Stimulated activated naive B cell treated with anti-CD40 and anti-IgM and Interleukin-4, amounts not matched to agents 10 μg/mL and 1 μg/mL and 100 μg/mL, for 72 hours (primary cell): ENCODE measurements around the gene NIFK.
A peak's percentile ranks its signal among the peaks of the same experiment; 100 is the strongest.
"Not testable (repeated sequence)": the region's sequence is repeated elsewhere in the genome, so short reads cannot be mapped to it uniquely, and the experiment has no call there.

Experiments used
- ATAC-seq, 2 donors: fragments of 150-1000 bp; cut with Tn5 transposase; replicated peaks; 2 replicates each; pipeline ENCODE4 v1.10.0; 2021; ENCODE audit warnings: moderate library complexity in 1 of 2
- DNase-seq: peaks from one replicate; pipeline ENCODE4 v3.0.0; 2021
- H3K27ac Mint-ChIP-seq: one replicate; pipeline ENCODE4 v1.8.0; 2022; ENCODE audit warnings: mild to moderate bottlenecking, mixed read lengths
- H3K27me3 Mint-ChIP-seq, 2 donors: one replicate each; pipeline ENCODE4 v1.8.0; 2022; ENCODE audit warnings: mixed read lengths in 2 of 2
- H3K36me3 Mint-ChIP-seq, 2 donors: one replicate each; pipeline ENCODE4 v1.8.0; 2022; ENCODE audit warnings: mixed read lengths in 2 of 2, mild to moderate bottlenecking in 1 of 2
- H3K4me1 Mint-ChIP-seq, 2 donors: one replicate each; pipeline ENCODE4 v1.8.0; 2022; ENCODE audit warnings: mixed read lengths in 2 of 2, mild to moderate bottlenecking in 1 of 2
- H3K4me3 Mint-ChIP-seq, 2 donors: one replicate each; pipeline ENCODE4 v1.8.0; 2022; ENCODE audit warnings: mild to moderate bottlenecking in 2 of 2, mixed read lengths in 2 of 2, moderate library complexity in 1 of 2
- H3K9me3 Mint-ChIP-seq, 2 donors: one replicate each; pipeline ENCODE4 v1.8.0; 2022; ENCODE audit warnings: mixed read lengths in 2 of 2, mild to moderate bottlenecking in 1 of 2

NIFK gene

DNA sequence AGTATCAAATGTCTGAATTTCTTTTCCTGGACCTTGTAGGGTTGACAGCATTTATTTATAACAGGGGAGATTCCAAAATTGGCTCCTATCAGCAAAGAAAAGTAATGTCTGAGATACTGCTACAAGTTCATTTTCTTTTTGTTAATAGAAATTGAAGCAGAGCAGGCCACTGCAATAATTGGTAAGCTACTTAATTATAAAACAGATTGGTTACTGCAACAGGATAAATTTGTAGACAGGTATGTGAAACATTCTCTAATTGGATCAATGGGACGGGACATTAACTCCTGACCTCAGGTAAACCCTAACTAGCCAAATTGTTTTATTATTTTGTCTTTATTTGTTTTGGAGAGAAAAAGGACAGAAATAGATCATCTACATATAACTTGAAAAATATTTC lies 20.5 kb downstream of the NIFK start:
- no peak for DNase-seq
- Mint-ChIP-seq H3K27me3 (no peaks in the 10 kb centered on the region), H3K36me3 (no peaks in the 10 kb centered on the region), H3K27ac (no peak overlapping the region), H3K9me3 (no peaks in the 10 kb centered on the region), H3K4me3 (no peak overlapping the region), H3K4me1 (peaks cover 3 to 7% of the 10 kb centered on the region in 2 donors)
- ATAC-seq: no peak

DNA sequence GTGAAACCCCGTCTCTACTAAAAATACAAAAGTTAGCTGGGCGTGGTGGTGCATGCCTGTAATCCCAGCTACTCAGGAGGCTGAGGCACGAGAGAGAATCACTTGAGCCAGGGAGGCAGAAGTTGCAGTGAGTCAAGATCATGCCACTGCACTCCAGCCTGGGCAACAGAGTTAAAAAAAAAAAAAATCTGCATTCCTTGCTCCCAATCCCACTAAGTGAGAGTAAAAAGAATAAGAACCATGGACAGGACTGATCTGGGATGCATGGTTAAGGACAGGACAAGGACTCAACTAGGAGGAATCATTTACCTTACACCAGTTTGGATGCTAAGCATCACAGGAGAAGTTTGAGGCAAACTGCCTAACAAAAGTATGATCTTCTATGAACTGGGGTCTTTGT lies 25.2 kb downstream of the NIFK start:
- not testable (repeated sequence) for H3K9me3 Mint-ChIP-seq, H3K27ac Mint-ChIP-seq, H3K4me1 Mint-ChIP-seq

DNA sequence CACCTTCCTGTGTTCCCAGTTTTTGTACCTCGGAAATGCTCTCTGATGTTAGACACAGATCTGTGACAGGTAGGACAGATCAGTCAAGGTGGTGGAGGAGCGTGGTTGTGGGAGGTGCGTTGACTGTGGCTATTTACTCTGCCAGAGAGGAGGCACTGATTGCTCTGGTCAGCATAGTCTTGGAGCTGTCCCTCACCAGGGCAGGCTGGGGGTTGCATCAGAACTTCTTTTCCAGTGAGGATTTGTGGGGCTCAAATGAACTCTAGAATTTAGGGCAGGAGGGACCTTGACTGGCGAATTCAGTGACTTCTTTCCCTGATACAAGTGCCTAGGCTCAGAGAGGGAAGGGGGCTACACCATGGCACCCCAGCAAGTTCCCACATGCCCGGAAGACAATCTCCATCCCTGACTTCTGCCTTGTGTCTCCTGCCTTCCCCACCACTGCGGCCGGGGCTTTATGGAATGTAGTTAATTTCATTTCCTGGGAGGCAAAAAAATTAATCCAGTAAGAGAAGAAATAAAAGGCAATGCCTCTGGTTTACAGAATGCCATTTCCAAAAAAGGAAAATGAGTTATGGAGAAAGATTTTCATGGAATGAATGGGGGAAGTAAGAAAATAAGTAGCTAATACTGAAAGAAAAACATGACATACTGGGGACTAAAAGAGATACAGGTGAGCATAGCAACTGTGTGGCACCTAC lies 26.1 kb downstream of the NIFK start:
- Mint-ChIP-seq H3K9me3 (no peaks in the 10 kb centered on the region), H3K27ac (no peak overlapping the region), H3K27me3 (no peaks in the 10 kb centered on the region), H3K4me1 (peaks cover 0 to 2% of the 10 kb centered on the region in 2 donors), H3K36me3 (no peaks in the 10 kb centered on the region), H3K4me3 (no peak overlapping the region)
- DNase-seq (no peak), ATAC-seq (no peak)

More for the DNA sequence above, 25.2 kb downstream of the NIFK start:
- not testable (repeated sequence) for ATAC-seq, H3K4me3 Mint-ChIP-seq, H3K27me3 Mint-ChIP-seq, H3K36me3 Mint-ChIP-seq, DNase-seq

DNA sequence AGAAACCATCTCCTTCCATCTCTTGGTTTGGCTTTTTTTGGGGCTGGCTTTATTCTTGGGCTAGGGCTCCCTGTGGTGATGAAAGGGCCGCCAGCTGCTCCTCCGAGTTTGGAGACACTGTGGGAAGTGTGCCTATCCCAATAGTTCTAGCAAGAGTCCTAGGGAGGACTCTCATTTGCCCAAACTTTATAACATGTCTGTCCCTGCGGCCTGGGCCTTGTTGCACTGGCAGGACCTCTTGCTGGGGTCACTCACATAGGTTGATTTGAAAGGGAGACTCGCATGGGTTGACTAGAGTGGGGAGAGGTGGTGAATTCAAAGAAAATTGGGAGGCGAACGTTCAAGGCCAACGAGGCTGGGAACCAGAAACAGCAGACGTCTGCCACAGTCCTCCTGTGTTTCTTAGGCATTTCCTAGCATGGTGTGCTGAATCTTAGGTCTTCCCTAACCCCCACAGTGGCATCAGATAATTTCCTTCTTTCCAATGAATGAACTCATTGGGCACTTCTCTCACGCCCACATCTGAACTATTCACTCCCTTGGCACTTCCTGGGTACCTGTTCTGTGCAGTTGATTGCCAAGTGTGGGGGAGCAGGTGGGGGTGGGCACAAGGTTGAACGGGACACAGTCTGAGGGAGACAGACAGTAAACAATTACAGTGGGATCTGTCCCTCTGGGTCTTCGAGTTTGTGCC lies 26.8 kb downstream of the NIFK start:
- Mint-ChIP-seq H3K4me1 (peaks cover 0 to 2% of the 10 kb centered on the region in 2 donors), H3K36me3 (no peaks in the 10 kb centered on the region), H3K27ac (no peak overlapping the region), H3K4me3 (no peak overlapping the region), H3K9me3 (no peaks in the 10 kb centered on the region), H3K27me3 (no peaks in the 10 kb centered on the region)
- ATAC-seq (no peak), DNase-seq (no peak)

DNA sequence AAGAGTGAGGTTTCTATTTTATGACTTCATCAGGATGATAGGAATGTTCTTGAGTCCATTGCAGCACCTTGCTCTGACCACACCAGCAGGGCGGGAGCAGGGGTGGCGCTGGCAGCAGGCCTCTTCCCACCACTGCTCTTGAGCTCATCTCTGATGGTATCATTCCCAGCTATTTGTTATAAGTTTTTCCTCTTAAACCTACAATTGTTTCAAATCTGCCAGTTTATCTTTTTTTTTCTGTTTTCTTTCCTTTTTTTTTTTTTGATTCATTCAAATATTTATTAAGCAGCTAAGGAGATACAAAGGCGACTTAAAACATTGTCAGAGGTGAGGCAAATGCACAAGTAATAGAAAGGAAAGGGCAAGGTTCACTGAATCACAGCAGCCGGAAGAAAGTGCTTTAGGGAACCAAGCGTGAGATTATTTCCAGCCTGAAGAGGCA lies 28.7 kb downstream of the NIFK start:
- no peak for DNase-seq
- H3K4me3 Mint-ChIP-seq: no peak overlapping the region
- H3K27ac Mint-ChIP-seq: no peak overlapping the region
- peaks cover 0 to 2% of the 10 kb centered on the region in 2 donors for H3K4me1 Mint-ChIP-seq
- H3K27me3 Mint-ChIP-seq: no peaks in the 10 kb centered on the region
- H3K36me3 Mint-ChIP-seq: no peaks in the 10 kb centered on the region
- ATAC-seq: no peak
- H3K9me3 Mint-ChIP-seq: no peaks in the 10 kb centered on the region

DNA sequence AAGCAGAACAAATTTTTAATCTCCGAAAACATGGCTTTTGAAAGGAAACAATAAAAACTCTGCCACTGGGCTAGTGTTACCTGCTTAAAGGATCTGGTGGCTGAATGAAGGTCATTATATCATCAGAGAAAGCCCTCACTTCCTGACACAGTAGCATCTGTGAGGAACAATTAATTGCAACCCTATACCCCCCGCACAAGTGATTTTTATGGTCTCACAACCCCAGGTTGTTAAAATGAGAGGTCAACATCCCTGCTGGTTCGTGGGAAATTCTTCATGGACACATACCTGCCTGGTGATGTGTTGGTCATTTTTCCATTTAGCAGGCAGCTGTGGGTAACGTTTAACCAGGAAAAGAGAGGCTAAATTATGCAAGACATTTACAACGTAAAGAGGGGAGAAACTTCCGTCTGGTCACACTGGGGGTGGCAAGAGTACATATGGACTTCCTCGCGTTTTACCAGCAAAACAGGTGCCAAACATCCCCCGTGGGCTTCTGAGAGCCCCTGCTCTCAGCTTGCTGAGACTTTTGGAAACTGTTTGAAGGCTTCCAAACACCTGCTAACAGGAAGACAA lies 29.2 kb downstream of the NIFK start:
- Mint-ChIP-seq H3K4me3 (no peak overlapping the region), H3K36me3 (no peaks in the 10 kb centered on the region), H3K27me3 (no peaks in the 10 kb centered on the region), H3K27ac (no peak overlapping the region), H3K4me1 (peaks cover 0 to 2% of the 10 kb centered on the region in 2 donors), H3K9me3 (no peaks in the 10 kb centered on the region)
- no peak for DNase-seq
- no peak for ATAC-seq

DNA sequence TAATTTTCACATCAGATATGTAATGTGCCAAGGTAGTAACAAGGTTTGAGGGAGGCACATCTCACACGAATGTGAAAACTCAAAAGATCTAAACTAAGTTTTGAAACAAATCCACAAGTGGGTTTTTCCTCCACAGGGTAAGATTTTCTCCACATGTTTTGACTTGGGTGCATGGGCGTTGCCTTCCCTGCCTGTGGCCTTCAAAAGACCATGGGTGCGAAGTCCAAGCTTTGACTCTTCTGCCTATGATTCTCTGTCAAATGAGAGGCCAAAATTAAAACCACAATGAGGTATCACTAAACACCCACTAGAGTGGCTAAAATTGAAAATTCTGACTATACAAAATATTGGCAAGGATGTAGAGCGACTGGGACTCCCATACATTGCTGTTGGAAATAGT lies 30.7 kb downstream of the NIFK start:
- Mint-ChIP-seq H3K4me3 (no peak overlapping the region), H3K27ac (no peak overlapping the region), H3K36me3 (no peaks in the 10 kb centered on the region), H3K9me3 (no peaks in the 10 kb centered on the region), H3K27me3 (no peaks in the 10 kb centered on the region), H3K4me1 (peaks cover 0 to 2% of the 10 kb centered on the region in 2 donors)
- no peak for DNase-seq
- ATAC-seq: no peak

DNA sequence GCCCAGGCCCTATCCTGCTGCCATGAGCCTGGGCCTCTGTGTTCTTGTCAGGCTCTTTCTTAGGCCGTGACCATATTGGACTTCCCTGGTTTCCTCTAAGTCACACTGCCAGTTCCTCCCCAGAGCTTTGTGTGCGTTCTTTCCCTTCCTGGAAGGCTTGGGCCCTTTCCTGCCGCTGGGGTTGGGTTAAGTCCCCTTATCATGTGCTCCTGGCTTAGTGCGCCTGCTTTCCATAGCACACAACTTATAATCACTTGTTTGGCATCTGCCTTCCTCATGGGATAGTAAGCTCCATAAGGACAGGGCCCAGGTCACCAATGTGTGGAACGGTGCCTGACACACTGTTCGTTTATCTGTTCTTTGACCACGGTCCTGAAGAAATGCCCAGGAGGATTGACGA lies 31.3 kb downstream of the NIFK start:
- Mint-ChIP-seq H3K9me3 (no peaks in the 10 kb centered on the region), H3K27me3 (no peaks in the 10 kb centered on the region), H3K27ac (no peak overlapping the region), H3K4me1 (peaks cover 0 to 2% of the 10 kb centered on the region in 2 donors), H3K4me3 (no peak overlapping the region), H3K36me3 (no peaks in the 10 kb centered on the region)
- ATAC-seq (no peak), DNase-seq (no peak)

DNA sequence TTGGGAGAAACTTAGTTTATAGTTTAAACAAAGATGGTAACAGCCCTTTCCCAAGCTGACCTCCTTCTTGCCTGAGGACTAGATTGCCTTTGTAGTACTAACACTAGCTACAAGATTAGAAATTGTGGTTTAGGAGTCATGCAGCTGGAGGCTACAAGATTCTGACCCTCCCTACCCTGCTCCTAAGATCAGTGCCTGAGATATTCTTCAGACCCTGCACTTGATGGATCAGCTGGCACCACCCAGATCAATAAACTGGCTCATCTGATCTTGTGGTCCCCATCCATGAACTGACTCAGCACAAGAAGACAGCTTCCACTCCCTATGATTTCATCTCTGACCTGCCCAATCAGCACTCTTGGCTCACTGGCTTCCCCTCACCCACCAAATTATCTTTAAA lies 34.9 kb downstream of the NIFK start:
- not testable (repeated sequence) for H3K9me3 Mint-ChIP-seq, H3K27me3 Mint-ChIP-seq, H3K36me3 Mint-ChIP-seq, ATAC-seq, H3K4me3 Mint-ChIP-seq, DNase-seq, H3K27ac Mint-ChIP-seq
- peaks cover 14% of the 10 kb centered on the region in 2 donors for H3K4me1 Mint-ChIP-seq

DNA sequence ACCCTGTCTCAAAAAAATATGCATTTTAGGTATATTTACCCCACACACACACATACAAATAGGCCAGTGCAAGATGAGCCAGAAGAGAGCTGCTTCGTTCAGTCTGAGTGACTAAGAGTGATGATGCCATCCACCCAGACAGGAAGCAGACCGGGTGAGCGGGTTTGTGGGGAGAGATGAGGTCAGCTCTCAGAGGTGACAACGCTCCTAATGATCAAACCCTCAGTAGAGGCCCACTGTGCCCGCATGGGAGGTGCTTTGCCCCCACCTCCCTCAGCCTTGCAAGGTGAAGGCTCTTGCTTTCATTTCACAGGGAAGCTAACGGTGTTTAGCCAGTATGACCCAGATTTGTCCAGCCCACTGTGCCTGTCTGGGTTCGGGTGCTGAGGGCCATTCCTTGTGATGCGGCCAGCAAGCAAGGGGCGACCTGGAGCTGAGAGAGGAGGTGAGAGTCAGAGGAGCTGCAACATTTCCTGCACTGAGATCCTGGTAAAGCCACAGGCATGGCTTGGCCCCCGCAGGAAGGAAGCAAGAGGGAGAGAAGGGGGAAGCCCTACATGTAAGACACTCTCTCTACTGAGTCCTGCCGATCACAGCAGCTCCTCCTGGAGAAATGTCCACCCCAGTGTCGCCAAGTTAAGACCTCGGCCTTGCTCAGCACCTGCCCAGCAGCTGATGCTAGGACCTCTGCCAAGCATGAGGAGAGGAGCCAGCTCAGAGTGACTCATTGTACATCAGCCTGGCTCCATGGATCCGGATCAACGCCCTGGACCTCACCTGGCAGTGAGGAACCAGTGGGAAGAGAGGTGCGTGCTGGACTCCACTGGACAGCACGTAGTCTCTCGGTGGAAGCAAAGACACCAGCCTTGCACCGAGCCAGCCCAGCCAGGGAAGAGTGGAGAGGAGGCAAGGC lies 37.0 kb downstream of the NIFK start:
- peak overlapping the region; percentile 91 for H3K27ac Mint-ChIP-seq
- peaks cover 14% of the 10 kb centered on the region in 2 donors for H3K4me1 Mint-ChIP-seq
- peak; percentile 99 to 100 for ATAC-seq
- H3K9me3 Mint-ChIP-seq: no peaks in the 10 kb centered on the region
- peak overlapping the region; percentile 79 to 80 for H3K4me3 Mint-ChIP-seq
- peaks cover 0 to 2% of the 10 kb centered on the region in 2 donors for H3K36me3 Mint-ChIP-seq
- DNase-seq: peak; percentile 49
- peaks cover 0 to 6% of the 10 kb centered on the region in 2 donors for H3K27me3 Mint-ChIP-seq

DNA sequence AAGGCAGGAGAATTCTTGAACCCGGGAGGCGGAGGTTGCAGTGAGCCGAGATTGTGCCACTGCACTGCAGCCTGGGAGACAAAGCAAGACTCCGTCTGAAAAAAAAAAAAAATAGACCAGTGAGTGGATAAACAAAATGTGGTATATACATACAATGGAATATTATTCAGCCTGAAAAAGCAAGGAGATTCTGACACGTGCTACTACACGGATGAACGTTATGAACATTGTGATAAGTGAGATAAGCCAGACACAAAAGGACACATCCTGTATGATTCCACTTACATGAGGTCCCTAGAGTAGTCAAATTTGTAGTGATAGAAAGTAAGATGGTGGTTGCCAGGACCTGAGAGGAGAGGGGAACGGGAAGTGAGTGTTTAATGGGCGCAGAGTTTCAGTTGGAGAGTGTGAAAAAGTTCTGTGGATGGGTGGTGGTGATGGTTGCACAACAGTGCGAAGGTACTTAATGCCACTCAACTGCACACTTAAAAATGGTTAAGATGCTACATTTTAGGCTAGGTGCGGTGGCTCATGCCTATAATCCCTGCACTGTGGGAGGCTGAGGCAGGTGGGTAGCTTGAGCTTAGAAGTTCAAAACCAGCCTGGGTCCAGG lies 38.3 kb downstream of the NIFK start:
- Mint-ChIP-seq H3K9me3 (no peaks in the 10 kb centered on the region), H3K4me3 (no peak overlapping the region), H3K36me3 (peaks cover 0 to 2% of the 10 kb centered on the region in 2 donors), H3K4me1 (peaks cover 14% of the 10 kb centered on the region in 2 donors), H3K27ac (no peak overlapping the region), H3K27me3 (peaks cover 0 to 6% of the 10 kb centered on the region in 2 donors)
- DNase-seq (no peak), ATAC-seq (no peak)

DNA sequence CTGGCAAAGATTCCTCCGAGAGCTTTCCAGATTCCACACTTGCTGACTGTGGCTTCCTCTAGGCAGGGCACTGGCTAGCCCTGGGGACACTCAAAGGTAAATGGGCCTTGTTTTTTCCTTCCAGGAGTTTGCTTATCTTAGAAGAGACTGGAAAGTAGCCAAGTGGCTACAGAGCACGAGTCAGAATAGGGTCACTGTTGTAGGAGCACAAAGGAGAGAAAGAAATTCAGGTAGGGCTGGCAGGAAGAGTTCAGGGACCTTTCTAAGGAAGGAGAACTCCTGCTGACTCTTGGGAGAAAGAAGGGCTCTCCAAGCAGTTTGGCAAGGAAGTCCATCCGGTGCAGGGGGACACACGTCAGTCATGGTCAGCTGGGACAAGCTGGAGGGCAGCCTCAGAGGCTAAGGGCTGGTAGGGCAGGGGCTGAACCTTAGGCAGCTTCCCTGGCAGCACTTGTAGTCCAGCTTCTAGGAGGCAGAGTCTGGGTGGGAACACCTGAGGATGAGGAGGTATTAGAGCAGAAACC lies 39.5 kb downstream of the NIFK start:
- no peak overlapping the region for H3K4me3 Mint-ChIP-seq

DNA sequence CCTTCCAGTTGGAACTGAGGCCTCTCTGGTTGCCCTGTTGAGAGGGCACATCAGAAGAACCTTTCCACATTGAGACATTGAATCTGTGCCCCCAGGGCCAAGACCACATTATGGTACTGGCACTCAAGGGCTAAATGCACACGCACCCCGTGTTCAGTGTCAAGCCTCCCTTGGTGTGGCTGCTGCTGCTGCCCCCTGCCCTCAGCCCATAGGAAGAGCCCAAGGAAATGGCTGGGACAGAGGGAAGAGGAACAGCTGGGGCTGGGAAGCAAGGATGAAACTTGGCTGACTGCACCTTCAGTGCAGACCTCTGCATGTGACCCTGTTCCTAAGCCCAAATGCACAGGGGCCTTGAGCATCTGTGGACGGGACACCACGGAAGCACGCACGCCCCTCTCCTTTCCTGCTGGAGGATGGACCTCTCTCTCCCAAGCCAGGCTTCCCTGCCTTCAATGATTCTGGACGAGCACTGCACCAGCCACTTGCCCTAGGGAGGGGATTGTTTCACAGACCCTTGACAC lies 40.2 kb downstream of the NIFK start:
- peaks cover 0 to 6% of the 10 kb centered on the region in 2 donors for H3K27me3 Mint-ChIP-seq
- H3K4me3 Mint-ChIP-seq: no peak overlapping the region
- no peak overlapping the region for H3K27ac Mint-ChIP-seq
- no peaks in the 10 kb centered on the region for H3K9me3 Mint-ChIP-seq
- ATAC-seq: no peak
- H3K4me1 Mint-ChIP-seq: peaks cover 14% of the 10 kb centered on the region in 2 donors
- peaks cover 0 to 2% of the 10 kb centered on the region in 2 donors for H3K36me3 Mint-ChIP-seq
- DNase-seq: no peak

More for the DNA sequence above, 39.5 kb downstream of the NIFK start:
- ATAC-seq: no peak
- Mint-ChIP-seq H3K27me3 (peaks cover 0 to 6% of the 10 kb centered on the region in 2 donors), H3K4me1 (peaks cover 14% of the 10 kb centered on the region in 2 donors), H3K36me3 (peaks cover 0 to 2% of the 10 kb centered on the region in 2 donors), H3K27ac (no peak overlapping the region), H3K9me3 (no peaks in the 10 kb centered on the region)
- DNase-seq: no peak
